Endothelial cell of umbilical vein (primary cell): Measurements from ENCODE around the gene SLC2A4.

Experiments
- FOS ChIP-seq: IDR thresholded peaks from 2 replicates; pipeline ENCODE4 v1.6.1; 2011; ENCODE audit warnings: mild to moderate bottlenecking, low read length, moderate library complexity, borderline replicate concordance; ENCODE audit not compliant: insufficient read depth
- POLR2A ChIP-seq: IDR thresholded peaks from 2 replicates; pipeline ENCODE4 v1.6.1; 2012; ENCODE audit warnings: low read depth, mild to moderate bottlenecking, control low read depth, low read length
- TF ChIP-seq, protein P1 (sequence below), 2 donors: IDR thresholded peaks; 1 replicate in 1 of 2; 2 replicates in 1 of 2; pipeline ENCODE4 v1.5.1; 2011; ENCODE audit warnings: low read length in 2 of 2, mild to moderate bottlenecking in 2 of 2, moderate library complexity in 2 of 2, control low read depth in 1 of 2, inconsistent platforms in 1 of 2, low read depth in 1 of 2; ENCODE audit not compliant: insufficient read depth in 1 of 2; ENCODE audit errors: extremely low read depth in 1 of 2

DNA sequence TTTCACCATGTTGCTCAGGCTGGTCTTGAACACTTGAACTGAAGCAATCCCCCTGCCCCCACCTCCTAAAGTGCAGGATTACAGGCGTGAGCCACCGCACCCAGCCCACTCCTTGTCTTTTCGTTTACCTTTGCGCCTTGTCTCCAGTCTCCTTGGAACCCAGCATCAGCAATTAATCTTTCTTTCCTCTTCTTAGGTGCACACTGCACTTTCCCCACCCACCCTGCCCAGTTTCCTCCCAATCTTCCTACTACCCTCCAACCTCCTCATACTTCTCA lies 17.8 kb upstream of the SLC2A4 start:
- TF ChIP-seq, protein P1, sequence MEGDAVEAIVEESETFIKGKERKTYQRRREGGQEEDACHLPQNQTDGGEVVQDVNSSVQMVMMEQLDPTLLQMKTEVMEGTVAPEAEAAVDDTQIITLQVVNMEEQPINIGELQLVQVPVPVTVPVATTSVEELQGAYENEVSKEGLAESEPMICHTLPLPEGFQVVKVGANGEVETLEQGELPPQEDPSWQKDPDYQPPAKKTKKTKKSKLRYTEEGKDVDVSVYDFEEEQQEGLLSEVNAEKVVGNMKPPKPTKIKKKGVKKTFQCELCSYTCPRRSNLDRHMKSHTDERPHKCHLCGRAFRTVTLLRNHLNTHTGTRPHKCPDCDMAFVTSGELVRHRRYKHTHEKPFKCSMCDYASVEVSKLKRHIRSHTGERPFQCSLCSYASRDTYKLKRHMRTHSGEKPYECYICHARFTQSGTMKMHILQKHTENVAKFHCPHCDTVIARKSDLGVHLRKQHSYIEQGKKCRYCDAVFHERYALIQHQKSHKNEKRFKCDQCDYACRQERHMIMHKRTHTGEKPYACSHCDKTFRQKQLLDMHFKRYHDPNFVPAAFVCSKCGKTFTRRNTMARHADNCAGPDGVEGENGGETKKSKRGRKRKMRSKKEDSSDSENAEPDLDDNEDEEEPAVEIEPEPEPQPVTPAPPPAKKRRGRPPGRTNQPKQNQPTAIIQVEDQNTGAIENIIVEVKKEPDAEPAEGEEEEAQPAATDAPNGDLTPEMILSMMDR (IDR thresholded peaks at IDR 0.05; ENCODE audit: extremely low read depth in 1 of 2, insufficient read depth in 1 of 2, low read depth in 1 of 2, low read length in 2 of 2): no peak
- TF ChIP-seq POLR2A: no peak
- TF ChIP-seq FOS: no peak
